ENCODE data around the gene TPM3. TPM values are rescaled to one million over a fixed set of nuclear protein-coding genes. Genes with fewer than 3 reads are reported as not detected.
A peak's percentile ranks its signal among the peaks of the same experiment; 100 is the strongest.

The TPM3 gene
- total and polyA plus RNA-seq, 10 of the 15 experiments (the other 5 are each of a cell fraction or from before 2014, with no cell fraction given), result 270 to 759 (median 505) TPM

GRCh38 chr1:154199563-154199879 lies 7.6 kb upstream of the TPM3 start:
- Histone ChIP-seq H4K20me1 (ENCODE audit: control insufficient read depth, insufficient read depth) (no peaks in the 10 kb centered on the region), H3K9ac (ENCODE audit: control insufficient read depth, insufficient read depth, low read length) (no peak overlapping the region), H3K4me3 (no peak overlapping the region), H3K9me3 (replicated peaks; ENCODE audit: control insufficient read depth, insufficient read depth, low read length) (no peaks in the 10 kb centered on the region), H3K79me2 (ENCODE audit: control insufficient read depth, insufficient read depth, low read length) (no peaks in the 10 kb centered on the region), H3K27me3 (replicated peaks in 1 of 2; ENCODE audit: control insufficient read depth in 2 of 2, insufficient read depth in 2 of 2, low read length in 1 of 2) (no peaks in the 10 kb centered on the region; a peak in 1 of 4 replicates), H2AFZ (ENCODE audit: control insufficient read depth, low read depth, low read length) (peak overlapping the region; percentile 51), H3K27ac (ENCODE audit: control insufficient read depth, insufficient read depth) (no peak overlapping the region), H3K4me2 (ENCODE audit: control insufficient read depth, insufficient read depth) (no peak overlapping the region; the same call in 1 of the 2 replicates), H3K36me3 (ENCODE audit: control insufficient read depth in 2 of 2, insufficient read depth in 2 of 2, low read length in 1 of 2) (no peaks in the 10 kb centered on the region; a peak in 1 of 4 replicates), H3K4me1 (ENCODE audit: control insufficient read depth, insufficient read depth, low read length) (no peaks in the 10 kb centered on the region)
- ChIA-PET RAD21 (ENCODE audit: unreplicated experiment) (interaction anchor here (0.6 to 2.7 kb wide), 12 partner anchors 9 to 280 kb away, joined by 3 to 30 read pairs (median 4); partner anchors contain the start of gene HAX1), CTCF (interaction anchor here (0.6 to 3.4 kb wide), 29 partner anchors 8 to 347 kb away, joined by 3 to 54 read pairs (median 5); partner anchors contain the start of genes HAX1 and UBAP2L), POLR2A (interaction anchor here (0.7 to 1.3 kb wide), 3 partner anchors 20 to 72 kb away, joined by 3 to 7 read pairs (median 4); partner anchors contain the start of gene HAX1), SMC1A (ENCODE audit: uncharacterized antibody, unreplicated experiment) (interaction anchor here (0.6 to 4.8 kb wide), 18 partner anchors 8 to 280 kb away, joined by 3 to 48 read pairs (median 4); partner anchors contain the start of gene HAX1)
- FAIRE-seq (no peak), ATAC-seq (peak; percentile 19; the same call in 2 of the 3 replicates), DNase-seq (ENCODE audit: low read depth, low spot score) (no peak)
- no TSS peak for BruUV-seq (replicated peaks)
- intact Hi-C loops (cut with micrococcal nuclease; ENCODE audit: unreplicated experiment) (loop anchor here (1.0 kb wide), 2 partner anchors 73 to 136 kb away; partner anchors contain the start of gene HAX1), in situ Hi-C loops (cut with MboI) (no loop called here)
- WGBS (ENCODE audit: insufficient coverage, insufficient replicate concordance, low lambda C conversion rate, missing lambda C conversion rate), result 96% methylated on average over 3 of the region's 3 CpGs
- TF ChIP-seq SREBF1 (IDR thresholded peaks at IDR 0.05; ENCODE audit: low read length), result no peak
- no peak for TF ChIP-seq NFYB (IDR thresholded peaks at IDR 0.05; ENCODE audit: insufficient read depth, low read depth, low read length)
- TF ChIP-seq RUNX3 (IDR thresholded peaks at IDR 0.05; ENCODE audit: low read length), result no peak
- TF ChIP-seq PKNOX1 (IDR thresholded peaks at IDR 0.05), result no peak
- no peak for TF ChIP-seq STAT1 (conservative IDR thresholded peaks at IDR 0.05)
- no peak for TF ChIP-seq RB1 (IDR thresholded peaks at IDR 0.05; ENCODE audit: borderline replicate concordance)
- TF ChIP-seq CREM (IDR thresholded peaks at IDR 0.05; ENCODE audit: low read depth), result no peak
- no peak for TF ChIP-seq EZH2 (IDR thresholded peaks at IDR 0.05; ENCODE audit: borderline replicate concordance, control insufficient read depth, low read depth, low read length)
- TF ChIP-seq SUZ12 (IDR thresholded peaks at IDR 0.05; ENCODE audit: unreplicated experiment), result no peak
- TF ChIP-seq SIN3A (IDR thresholded peaks at IDR 0.05; ENCODE audit: low read depth, low read length), result no peak
- TF ChIP-seq KAT2A (conservative IDR thresholded peaks at IDR 0.05; ENCODE audit: control insufficient read depth, low read depth, low read length), result no peak
- no peak for TF ChIP-seq IRF5 (IDR thresholded peaks at IDR 0.05; ENCODE audit: borderline replicate concordance)
- TF ChIP-seq HSF1 (IDR thresholded peaks at IDR 0.05; ENCODE audit: low read depth, low read length), result no peak
- no peak for TF ChIP-seq IRF4 (IDR thresholded peaks at IDR 0.05; ENCODE audit: low read depth, low read length)
- TF ChIP-seq EGR1 (IDR thresholded peaks at IDR 0.05; ENCODE audit: borderline replicate concordance in 1 of 2, low read depth in 2 of 2, low read length in 2 of 2), result no peak
- TF ChIP-seq, protein P1, sequence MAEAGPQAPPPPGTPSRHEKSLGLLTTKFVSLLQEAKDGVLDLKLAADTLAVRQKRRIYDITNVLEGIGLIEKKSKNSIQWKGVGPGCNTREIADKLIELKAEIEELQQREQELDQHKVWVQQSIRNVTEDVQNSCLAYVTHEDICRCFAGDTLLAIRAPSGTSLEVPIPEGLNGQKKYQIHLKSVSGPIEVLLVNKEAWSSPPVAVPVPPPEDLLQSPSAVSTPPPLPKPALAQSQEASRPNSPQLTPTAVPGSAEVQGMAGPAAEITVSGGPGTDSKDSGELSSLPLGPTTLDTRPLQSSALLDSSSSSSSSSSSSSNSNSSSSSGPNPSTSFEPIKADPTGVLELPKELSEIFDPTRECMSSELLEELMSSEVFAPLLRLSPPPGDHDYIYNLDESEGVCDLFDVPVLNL (IDR thresholded peaks at IDR 0.05; ENCODE audit: low read depth, low read length), result no peak
- no peak for TF ChIP-seq IKZF1 (conservative IDR thresholded peaks at IDR 0.05)
- TF ChIP-seq GABPA (IDR thresholded peaks at IDR 0.05; ENCODE audit: low read depth), result no peak

All from GM12878 (cell line).